HCEC 1CT (cell line): ENCODE results near the gene CLCA1.
"Not testable (repeated sequence)": the region's sequence is repeated elsewhere in the genome, so short reads cannot be mapped to it uniquely, and the experiment has no call there.

Experiments used
- DNase-seq: peaks from one replicate; pipeline ENCODE4 v3.0.0-alpha.2; 2017

CLCA1 gene

GRCh38 chr1:86464819-86465218, 3.9 kb upstream of the CLCA1 start:
- no peak for DNase-seq

GRCh38 chr1:86466109-86466844, 2.5 kb upstream of the CLCA1 start:
- DNase-seq, result no peak

- DNase-seq, result no peak
Observed at GRCh38 chr1:86466986-86467385, 1.7 kb upstream of the CLCA1 start.

- no peak for DNase-seq
Observed at GRCh38 chr1:86470859-86471258, 2.1 kb downstream of the CLCA1 start.

- no peak for DNase-seq
Observed at GRCh38 chr1:86471291-86471690, 2.6 kb downstream of the CLCA1 start.

- DNase-seq, result no peak
Observed at GRCh38 chr1:86472152-86472551, 3.4 kb downstream of the CLCA1 start.

- no peak for DNase-seq
Observed at GRCh38 chr1:86472767-86473166, 4.0 kb downstream of the CLCA1 start.

- no peak for DNase-seq
Observed at GRCh38 chr1:86477256-86477655, 8.5 kb downstream of the CLCA1 start.

GRCh38 chr1:86477682-86478081, 9.0 kb downstream of the CLCA1 start:
- DNase-seq, result no peak

- DNase-seq, result no peak
Observed at GRCh38 chr1:86478416-86479156, 9.9 kb downstream of the CLCA1 start.

GRCh38 chr1:86481966-86482365, 13.2 kb downstream of the CLCA1 start:
- DNase-seq, result no peak

- DNase-seq, result peak; percentile 43
Observed at GRCh38 chr1:86487131-86487810, 18.5 kb downstream of the CLCA1 start.

GRCh38 chr1:86487811-86488141, 19.0 kb downstream of the CLCA1 start:
- no peak for DNase-seq

- no peak for DNase-seq
Observed at GRCh38 chr1:86489242-86489878, 20.6 kb downstream of the CLCA1 start.

- no peak for DNase-seq
Observed at GRCh38 chr1:86491171-86491950, 22.6 kb downstream of the CLCA1 start.

GRCh38 chr1:86498281-86498680, 29.6 kb downstream of the CLCA1 start:
- no peak for DNase-seq

GRCh38 chr1:86499987-86500593, 31.4 kb downstream of the CLCA1 start:
- DNase-seq, result peak; percentile 78

GRCh38 chr1:86500714-86501113, 32.0 kb downstream of the CLCA1 start:
- DNase-seq, result no peak

GRCh38 chr1:86502125-86502646, 33.5 kb downstream of the CLCA1 start:
- not testable (repeated sequence) for DNase-seq

- no peak for DNase-seq
Observed at GRCh38 chr1:86502721-86503405, 34.1 kb downstream of the CLCA1 start.

GRCh38 chr1:86503406-86504136, 34.8 kb downstream of the CLCA1 start:
- peak; percentile 38 for DNase-seq
